Fibroblast of the aortic adventitia (primary cell): Measurements from ENCODE around the gene PAPPA. TPM values are rescaled to one million over a fixed set of nuclear protein-coding genes. Genes with fewer than 3 reads are reported as not detected.

Experiments
- DNase-seq: peaks from one replicate; pipeline ENCODE4 v3.0.0-alpha.2; 2010; ENCODE audit warnings: low read depth
- H3K4me3 ChIP-seq: 2 replicates; pipeline ENCODE4 v1.5.1; 2011; ENCODE audit warnings: low read depth, mild to moderate bottlenecking, control low read depth, low read length, moderate library complexity
- CTCF ChIP-seq: IDR thresholded peaks from 2 replicates; pipeline ENCODE4 v1.5.1; 2011; ENCODE audit warnings: mild to moderate bottlenecking, low read length, control low read depth, inconsistent platforms; ENCODE audit not compliant: insufficient read depth
- total RNA-seq: library from RNA; depleted of rRNA; stranded (reverse); fragments of >200 nt; gene quantifications from 2 replicates; pipeline ENCODE4 v1.2.3, GENCODE V29; 2012; ENCODE audit warnings: low replicate concordance

PAPPA gene
- total RNA-seq, 1 donor: 80.5 TPM

GRCh38 chr9:116409638-116410037 lies 256.0 kb downstream of the PAPPA start:
- no peak for TF ChIP-seq CTCF
- DNase-seq: no peak
- no peak overlapping the region for H3K4me3 ChIP-seq

GRCh38 chr9:116411506-116411905 lies 257.9 kb downstream of the PAPPA start:
- no peak for DNase-seq
- H3K4me3 ChIP-seq: no peak overlapping the region
- no peak for TF ChIP-seq CTCF

GRCh38 chr9:116414374-116414773 lies 260.8 kb downstream of the PAPPA start:
- TF ChIP-seq CTCF: no peak

GRCh38 chr9:116416421-116416820 lies 262.8 kb downstream of the PAPPA start:
- no peak for DNase-seq
- no peak overlapping the region for H3K4me3 ChIP-seq
- no peak for TF ChIP-seq CTCF

More at GRCh38 chr9:116414374-116414773, 260.8 kb downstream of the PAPPA start:
- no peak for DNase-seq
- no peak overlapping the region for H3K4me3 ChIP-seq

- TF ChIP-seq CTCF: no peak
- H3K4me3 ChIP-seq: no peak overlapping the region
- DNase-seq: no peak
Measured at GRCh38 chr9:116417464-116417863, 263.9 kb downstream of the PAPPA start.

GRCh38 chr9:116419181-116419580 lies 265.6 kb downstream of the PAPPA start:
- no peak for DNase-seq
- TF ChIP-seq CTCF: no peak
- H3K4me3 ChIP-seq: no peak overlapping the region

GRCh38 chr9:116420993-116421538 lies 267.5 kb downstream of the PAPPA start:
- TF ChIP-seq CTCF: no peak
- peak; percentile 54 for DNase-seq
- H3K4me3 ChIP-seq: no peak overlapping the region
